ENCODE data around the gene CYP2C9.

- TF ChIP-seq CTCF (IDR thresholded peaks at IDR 0.05) (no peak), ZFX (IDR thresholded peaks at IDR 0.05; ENCODE audit: borderline replicate concordance) (no peak)
Measured at GRCh38 chr10:94889123-94889522, 49.3 kb upstream of the CYP2C9 start.
